PC-3 (cell line): ENCODE results near the gene RASGRP1. TPM values are rescaled to one million over a fixed set of nuclear protein-coding genes. Genes with fewer than 3 reads are reported as not detected.
"Not testable (repeated sequence)": the region's sequence is repeated elsewhere in the genome, so short reads cannot be mapped to it uniquely, and the experiment has no call there.

Experiments
- ATAC-seq: fragments of 200-7000 bp; cut with Tn5 transposase; 2 replicates; pipeline ENCODE4 v1.9.1; 2020; ENCODE audit warnings: mild to moderate bottlenecking, moderate library complexity
- BruUV-seq: library from RNA; stranded (reverse); fragments of 400-500 nt; replicated peaks from 2 replicates; lab custom pipeline; 2021; lab: Mats Ljungman, UMichigan
- CTCF ChIA-PET: fragments of 300-600 bp; sonication (Branson Sonifier 250); formaldehyde crosslinking; loops from one replicate; lab custom pipeline; 2022; ENCODE audit warnings: antibody characterized with exemption; lab: Charles Lee
- POLR2A ChIA-PET: fragments of 300-600 bp; sonication (Branson Sonifier 250); formaldehyde crosslinking; loops from one replicate; lab custom pipeline; 2022; ENCODE audit warnings: antibody characterized with exemption; ENCODE audit not compliant: unreplicated experiment; lab: Charles Lee
- DNase-seq: peaks from one replicate; pipeline ENCODE4 v3.0.0-alpha.2; 2015
- H2AFZ ChIP-seq: fragments of 300-600 bp; sonication (generic); 2 replicates; pipeline ENCODE4 v1.6.0; 2016; ENCODE audit warnings: antibody characterized with exemption, low read length
- H3F3A ChIP-seq: fragments of 300-600 bp; sonication (generic); one replicate; pipeline ENCODE4 v1.6.0; 2017; ENCODE audit warnings: antibody characterized with exemption, low read length, control low read depth, mild to moderate bottlenecking; ENCODE audit not compliant: unreplicated experiment
- H3K27ac ChIP-seq: fragments of 300-600 bp; sonication (generic); 2 replicates; pipeline ENCODE4 v1.5.1; 2016; ENCODE audit warnings: mild to moderate bottlenecking, low read length
- H3K27me3 ChIP-seq: fragments of 300-600 bp; sonication (generic); 2 replicates; pipeline ENCODE4 v1.6.1; 2016; ENCODE audit warnings: low read length, mixed read lengths
- H3K36me3 ChIP-seq: fragments of 300-600 bp; sonication (generic); 2 replicates; pipeline ENCODE4 v1.6.1; 2016; ENCODE audit warnings: low read depth, mixed run types, low read length, mixed read lengths
- H3K4me1 ChIP-seq: fragments of 300-600 bp; sonication (generic); 2 replicates; pipeline ENCODE4 v1.5.1; 2016; ENCODE audit warnings: low read length; ENCODE audit not compliant: insufficient read depth
- H3K4me2 ChIP-seq: fragments of 300-600 bp; sonication (generic); 2 replicates; pipeline ENCODE4 v1.6.0; 2016; ENCODE audit warnings: low read length
- H3K4me3 ChIP-seq: fragments of 300-600 bp; sonication (generic); 2 replicates; pipeline ENCODE4 v1.5.1; 2016; ENCODE audit warnings: mild to moderate bottlenecking, low read length, mixed read lengths
- H3K79me2 ChIP-seq: fragments of 300-600 bp; sonication (generic); 2 replicates; pipeline ENCODE4 v1.6.1; 2017; ENCODE audit warnings: low read length, mixed read lengths
- H3K9ac ChIP-seq: fragments of 300-600 bp; sonication (generic); 2 replicates; pipeline ENCODE4 v1.6.0; 2016; ENCODE audit warnings: mild to moderate bottlenecking, low read length
- H3K9me2 ChIP-seq: fragments of 300-600 bp; sonication (generic); replicated peaks from 2 replicates; pipeline ENCODE4 v1.6.1; 2016; ENCODE audit warnings: mixed run types, low read length, mixed read lengths
- H3K9me3 ChIP-seq: fragments of 300-600 bp; sonication (generic); 2 replicates; pipeline ENCODE4 v1.6.1; 2016; ENCODE audit warnings: low read length, mixed read lengths
- H4K20me1 ChIP-seq: fragments of 300-600 bp; sonication (generic); 2 replicates; pipeline ENCODE4 v1.6.1; 2016; ENCODE audit warnings: low read length, mixed read lengths
- EZH2 ChIP-seq: fragments of 300-600 bp; sonication (generic); IDR thresholded peaks from one replicate; pipeline ENCODE4 v1.6.1; 2017; ENCODE audit warnings: antibody characterized with exemption, mild to moderate bottlenecking, low read length; ENCODE audit not compliant: unreplicated experiment
- EZH2phosphoT487 ChIP-seq: fragments of 300-600 bp; sonication (generic); IDR thresholded peaks from 2 replicates; pipeline ENCODE4 v1.6.1; 2018; ENCODE audit warnings: mild to moderate bottlenecking, antibody characterized with exemption, low read length, borderline replicate concordance
- intact Hi-C: fragments of 100-400 bp; cut with micrococcal nuclease; formaldehyde crosslinking; loops from 2 replicates; pipeline ENCODE4 v1.9.0; 2023
- total RNA-seq: library from RNA; depleted of rRNA; stranded (reverse); fragments of >200 nt; gene quantifications from 2 replicates; pipeline ENCODE4 v1.2.3, GENCODE V29; 2014
- TF ChIP-seq, protein P1 (sequence below): fragments of 300-600 bp; sonication (generic); conservative IDR thresholded peaks from 2 replicates; pipeline ENCODE4 v1.5.1; 2017; ENCODE audit warnings: antibody characterized with exemption, low read depth, mild to moderate bottlenecking, low read length

Gene RASGRP1
- total RNA-seq, 1 experiment from 2014 or later = not detected

DNA sequence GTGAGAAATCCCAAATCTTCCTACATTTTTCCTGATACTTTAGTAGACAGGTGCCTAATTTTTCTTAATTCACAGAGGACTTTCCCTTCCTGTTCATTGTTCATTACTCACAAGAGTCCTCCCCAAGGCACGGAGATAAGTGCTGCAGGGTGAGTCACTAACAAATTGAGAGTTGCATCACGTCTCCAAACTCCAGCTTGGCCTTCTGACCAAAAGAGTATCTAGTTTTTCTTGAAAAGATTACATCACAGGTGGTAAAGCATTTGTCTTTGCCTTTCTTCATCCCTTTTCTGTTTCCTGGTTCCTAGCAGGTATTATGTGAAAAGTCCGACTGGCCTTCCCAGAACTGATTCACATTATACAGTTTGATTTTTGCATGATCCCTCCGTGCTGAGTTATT, 24.9 kb upstream of the RASGRP1 start:
- peak; percentile 53 for ATAC-seq
- Histone ChIP-seq H3K4me2 (no peak overlapping the region), H3K27ac (no peak overlapping the region), H3K4me1 (peaks cover 8% of the 10 kb centered on the region; the same call in 1 of the 2 replicates), H4K20me1 (no peaks in the 10 kb centered on the region), H3F3A (no peaks in the 10 kb centered on the region), H3K4me3 (no peak overlapping the region), H2AFZ (no peak overlapping the region), H3K9me2 (no peaks in the 10 kb centered on the region), H3K79me2 (no peaks in the 10 kb centered on the region), H3K9ac (no peak overlapping the region), H3K27me3 (no peaks in the 10 kb centered on the region; the same call in 1 of the 2 replicates), H3K9me3 (no peaks in the 10 kb centered on the region), H3K36me3 (no peaks in the 10 kb centered on the region)
- BruUV-seq = no TSS peak
- intact Hi-C loops = no loop called here
- CTCF ChIA-PET = no interaction called here
- POLR2A ChIA-PET = no interaction called here
- no peak for TF ChIP-seq EZH2phosphoT487
- TF ChIP-seq EZH2 = no peak
- TF ChIP-seq, protein P1, sequence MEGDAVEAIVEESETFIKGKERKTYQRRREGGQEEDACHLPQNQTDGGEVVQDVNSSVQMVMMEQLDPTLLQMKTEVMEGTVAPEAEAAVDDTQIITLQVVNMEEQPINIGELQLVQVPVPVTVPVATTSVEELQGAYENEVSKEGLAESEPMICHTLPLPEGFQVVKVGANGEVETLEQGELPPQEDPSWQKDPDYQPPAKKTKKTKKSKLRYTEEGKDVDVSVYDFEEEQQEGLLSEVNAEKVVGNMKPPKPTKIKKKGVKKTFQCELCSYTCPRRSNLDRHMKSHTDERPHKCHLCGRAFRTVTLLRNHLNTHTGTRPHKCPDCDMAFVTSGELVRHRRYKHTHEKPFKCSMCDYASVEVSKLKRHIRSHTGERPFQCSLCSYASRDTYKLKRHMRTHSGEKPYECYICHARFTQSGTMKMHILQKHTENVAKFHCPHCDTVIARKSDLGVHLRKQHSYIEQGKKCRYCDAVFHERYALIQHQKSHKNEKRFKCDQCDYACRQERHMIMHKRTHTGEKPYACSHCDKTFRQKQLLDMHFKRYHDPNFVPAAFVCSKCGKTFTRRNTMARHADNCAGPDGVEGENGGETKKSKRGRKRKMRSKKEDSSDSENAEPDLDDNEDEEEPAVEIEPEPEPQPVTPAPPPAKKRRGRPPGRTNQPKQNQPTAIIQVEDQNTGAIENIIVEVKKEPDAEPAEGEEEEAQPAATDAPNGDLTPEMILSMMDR = no peak
- peak; percentile 76 for DNase-seq

DNA sequence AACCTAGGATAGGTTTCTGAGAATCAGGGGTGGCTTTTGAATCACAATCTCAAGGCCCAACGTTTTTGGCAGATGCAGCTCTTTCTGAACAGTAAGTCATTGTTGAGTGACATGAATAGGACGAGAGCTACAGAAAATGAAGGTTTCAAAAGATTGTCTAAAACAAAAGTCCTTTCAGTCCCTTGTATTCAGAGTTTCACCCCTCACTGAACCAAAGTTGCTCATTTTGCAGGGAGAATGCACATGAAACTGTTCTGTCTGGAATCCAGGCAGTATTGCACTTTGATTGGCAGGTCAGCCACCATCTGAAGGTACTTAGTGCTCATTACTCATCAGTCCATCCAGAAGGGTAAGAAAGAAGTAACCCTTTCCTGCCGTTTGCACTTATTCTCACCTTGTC, 24.1 kb upstream of the RASGRP1 start:
- H3K4me2 ChIP-seq = no peak overlapping the region
- H2AFZ ChIP-seq = no peak overlapping the region
- H3K9ac ChIP-seq = no peak overlapping the region
- no peaks in the 10 kb centered on the region for H3K79me2 ChIP-seq
- no peaks in the 10 kb centered on the region; the same call in 1 of the 2 replicates for H3K27me3 ChIP-seq
- CTCF ChIA-PET = interaction anchor here (0.7 kb wide), 1 partner anchor 858 kb away, joined by 3 read pairs; no protein-coding TSS in a partner anchor
- no peaks in the 10 kb centered on the region for H3K36me3 ChIP-seq
- H3F3A ChIP-seq = no peaks in the 10 kb centered on the region
- TF ChIP-seq, protein P1 = no peak
- TF ChIP-seq EZH2 (no peak), EZH2phosphoT487 (no peak)
- no TSS peak for BruUV-seq
- no peak for ATAC-seq
- H3K4me3 ChIP-seq = no peak overlapping the region
- no peak overlapping the region for H3K27ac ChIP-seq
- intact Hi-C loops = no loop called here
- POLR2A ChIA-PET = no interaction called here
- no peaks in the 10 kb centered on the region for H3K9me2 ChIP-seq
- no peaks in the 10 kb centered on the region for H3K9me3 ChIP-seq
- H4K20me1 ChIP-seq = no peaks in the 10 kb centered on the region
- H3K4me1 ChIP-seq = peaks cover 6% of the 10 kb centered on the region; the same call in 1 of the 2 replicates
- DNase-seq = no peak

DNA sequence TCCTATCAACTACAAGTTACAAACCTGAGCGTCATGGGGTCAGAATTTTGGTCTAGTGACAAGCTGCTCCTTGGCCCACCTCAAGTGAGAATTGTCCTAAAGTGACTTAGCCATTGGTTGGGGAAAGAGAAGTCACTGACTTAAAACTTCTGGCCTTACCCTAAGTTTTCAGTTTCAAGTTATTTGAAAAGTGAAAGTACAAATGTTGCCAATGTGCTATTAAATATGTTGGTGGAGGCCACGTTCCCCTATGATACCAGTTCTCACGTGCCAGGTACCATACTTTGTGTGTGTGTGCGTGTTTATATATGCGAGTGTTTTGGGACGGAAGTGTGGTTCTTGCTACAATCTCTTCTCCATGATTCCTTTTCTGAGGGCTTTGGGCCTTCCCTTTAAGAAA, 22.6 kb upstream of the RASGRP1 start:
- Histone ChIP-seq H3K27me3 (no peaks in the 10 kb centered on the region; the same call in 1 of the 2 replicates), H3K27ac (no peak overlapping the region), H3K79me2 (no peaks in the 10 kb centered on the region), H3K9me3 (no peaks in the 10 kb centered on the region), H3K4me3 (no peak overlapping the region), H3K9me2 (no peaks in the 10 kb centered on the region), H3K36me3 (no peaks in the 10 kb centered on the region), H4K20me1 (no peaks in the 10 kb centered on the region), H2AFZ (no peak overlapping the region), H3K4me1 (no peaks in the 10 kb centered on the region), H3F3A (no peaks in the 10 kb centered on the region), H3K9ac (no peak overlapping the region), H3K4me2 (no peak overlapping the region)
- no peak for ATAC-seq
- DNase-seq = no peak
- intact Hi-C loops = no loop called here
- CTCF ChIA-PET = no interaction called here
- TF ChIP-seq, protein P1 = no peak
- TF ChIP-seq EZH2 (no peak), EZH2phosphoT487 (no peak)
- BruUV-seq = no TSS peak
- POLR2A ChIA-PET = no interaction called here

DNA sequence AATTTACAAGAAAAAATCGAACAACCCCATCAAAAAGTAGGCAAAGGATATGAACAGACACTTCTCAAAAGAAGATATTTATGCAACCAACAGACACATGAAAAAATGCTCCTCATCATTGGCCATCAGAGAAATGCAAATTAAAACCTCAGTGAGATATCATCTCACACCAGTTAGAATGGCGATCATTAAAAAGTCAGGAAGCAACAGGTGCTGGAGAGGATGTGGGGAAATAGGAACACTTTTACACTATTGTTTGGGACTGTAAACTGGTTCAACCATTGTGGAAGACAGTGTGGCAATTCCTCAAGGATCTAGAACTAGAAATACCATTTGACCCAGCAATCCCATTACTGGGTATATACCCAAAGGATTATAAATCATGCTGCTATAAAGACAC, 21.4 kb upstream of the RASGRP1 start:
- H3K4me2 ChIP-seq, H2AFZ ChIP-seq, H3K36me3 ChIP-seq, H3K27me3 ChIP-seq, POLR2A ChIA-PET, DNase-seq, CTCF ChIA-PET, H3K4me3 ChIP-seq, H3K9me3 ChIP-seq, BruUV-seq, H3K9ac ChIP-seq, H4K20me1 ChIP-seq, H3F3A ChIP-seq, H3K9me2 ChIP-seq, H3K4me1 ChIP-seq, intact Hi-C loops, ATAC-seq, H3K27ac ChIP-seq, H3K79me2 ChIP-seq: not testable (repeated sequence)
